Upper lobe of right lung (tissue), 1 donor: Measurements from ENCODE around the gene SNURF. TPM values are rescaled to one million over a fixed set of nuclear protein-coding genes. Genes with fewer than 3 reads are reported as not detected.
"Not testable (repeated sequence)": the region's sequence is repeated elsewhere in the genome, so short reads cannot be mapped to it uniquely, and the experiment has no call there.

Source experiments
- ATAC-seq: fragments of 200-7000 bp; cut with Tn5 transposase; one replicate; pipeline ENCODE4 v1.9.1; 2020; ENCODE audit warnings: mild to moderate bottlenecking, moderate library complexity
- DNase-seq: peaks from one replicate; pipeline ENCODE4 v3.0.0-alpha.2; 2020
- H3K27ac ChIP-seq: fragments of 200-600 bp; one replicate; pipeline ENCODE4 v1.8.0; 2022
- H3K27me3 ChIP-seq: fragments of 200-600 bp; one replicate; pipeline ENCODE4 v1.8.0; 2022; ENCODE audit warnings: mild to moderate bottlenecking
- H3K36me3 ChIP-seq: fragments of 200-600 bp; one replicate; pipeline ENCODE4 v1.8.0; 2022
- H3K4me1 ChIP-seq: fragments of 200-600 bp; one replicate; pipeline ENCODE4 v1.8.0; 2022
- H3K4me3 ChIP-seq: fragments of 200-600 bp; one replicate; pipeline ENCODE4 v1.8.0; 2022; ENCODE audit warnings: mild to moderate bottlenecking
- H3K9me3 ChIP-seq: fragments of 200-600 bp; one replicate; pipeline ENCODE4 v1.8.0; 2022
- intact Hi-C: fragments of 100-400 bp; cut with DNase I; formaldehyde crosslinking; loops from one replicate; pipeline ENCODE4 v1.11.0; 2022
- long read RNA-seq: library from polyadenylated mRNA; unstranded; transcript quantifications from one replicate; pipeline ENCODE4 v2.0.0, GENCODE V29; 2021
- total RNA-seq: library from RNA; stranded (reverse); fragmentation: NEBNext Ultra II Directional; extraction: Animal tissue kit (Norgen Biotek cat#: 25700); gene quantifications from one replicate; pipeline ENCODE4 v1.2.1, GENCODE V29; 2021
- TF ChIP-seq, protein P1 (sequence below): fragments of 200-600 bp; IDR thresholded peaks from one replicate; pipeline ENCODE4 v1.8.0; 2022; ENCODE audit warnings: antibody characterized with exemption
- donor health status: DM: no; HTN: yes; CAD: no; lungs with severe emphysema.

SNURF gene
- 11.5 TPM for total RNA-seq
- long read RNA-seq, partial matches to known transcripts: 0 of 2 reads
- long read RNA-seq, other reads (novel, unspliced or antisense): 0 of 2 reads

DNA sequence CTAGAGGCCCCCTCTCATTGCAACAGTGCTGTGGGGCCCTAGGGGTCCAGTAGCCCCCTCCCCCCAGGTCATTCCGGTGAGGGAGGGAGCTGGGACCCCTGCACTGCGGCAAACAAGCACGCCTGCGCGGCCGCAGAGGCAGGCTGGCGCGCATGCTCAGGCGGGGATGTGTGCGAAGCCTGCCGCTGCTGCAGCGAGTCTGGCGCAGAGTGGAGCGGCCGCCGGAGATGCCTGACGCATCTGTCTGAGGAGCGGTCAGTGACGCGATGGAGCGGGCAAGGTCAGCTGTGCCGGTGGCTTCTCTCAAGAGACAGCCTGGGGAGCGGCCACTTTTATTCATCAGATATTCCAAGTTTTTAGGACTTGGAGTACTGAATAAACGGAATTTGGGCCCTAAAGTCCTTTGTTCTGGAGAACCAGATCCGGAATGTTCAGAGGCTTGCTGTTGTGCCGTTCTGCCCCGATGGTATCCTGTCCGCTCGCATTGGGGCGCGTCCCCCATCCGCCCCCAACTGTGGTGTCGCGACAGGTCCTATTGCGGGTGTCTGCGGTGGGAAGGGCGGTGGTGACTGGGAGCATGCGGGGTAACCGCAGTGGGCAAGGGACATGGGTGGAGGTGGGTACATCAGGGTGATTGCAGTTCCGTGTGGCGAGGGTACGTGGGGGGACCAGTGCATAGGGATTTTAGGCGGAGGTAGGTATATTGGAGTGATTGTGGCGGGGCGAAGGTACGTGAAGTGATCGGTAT, at the start of gene SNURF, which contains the start of gene SNRPN:
Gene SNURF (plus strand): TSS at position 205 of the 748 bp plus-strand sequence. CDS start 62 bp downstream, at position 267.
Gene SNRPN (plus strand): TSS at position 205 of the 748 bp plus-strand sequence. CDS start 19,467 bp downstream, outside the sequence.
- TF ChIP-seq, protein P1, sequence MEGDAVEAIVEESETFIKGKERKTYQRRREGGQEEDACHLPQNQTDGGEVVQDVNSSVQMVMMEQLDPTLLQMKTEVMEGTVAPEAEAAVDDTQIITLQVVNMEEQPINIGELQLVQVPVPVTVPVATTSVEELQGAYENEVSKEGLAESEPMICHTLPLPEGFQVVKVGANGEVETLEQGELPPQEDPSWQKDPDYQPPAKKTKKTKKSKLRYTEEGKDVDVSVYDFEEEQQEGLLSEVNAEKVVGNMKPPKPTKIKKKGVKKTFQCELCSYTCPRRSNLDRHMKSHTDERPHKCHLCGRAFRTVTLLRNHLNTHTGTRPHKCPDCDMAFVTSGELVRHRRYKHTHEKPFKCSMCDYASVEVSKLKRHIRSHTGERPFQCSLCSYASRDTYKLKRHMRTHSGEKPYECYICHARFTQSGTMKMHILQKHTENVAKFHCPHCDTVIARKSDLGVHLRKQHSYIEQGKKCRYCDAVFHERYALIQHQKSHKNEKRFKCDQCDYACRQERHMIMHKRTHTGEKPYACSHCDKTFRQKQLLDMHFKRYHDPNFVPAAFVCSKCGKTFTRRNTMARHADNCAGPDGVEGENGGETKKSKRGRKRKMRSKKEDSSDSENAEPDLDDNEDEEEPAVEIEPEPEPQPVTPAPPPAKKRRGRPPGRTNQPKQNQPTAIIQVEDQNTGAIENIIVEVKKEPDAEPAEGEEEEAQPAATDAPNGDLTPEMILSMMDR: no peak
- no peaks in the 10 kb centered on the region for H3K4me1 ChIP-seq
- intact Hi-C loops: no loop called here
- H3K36me3 ChIP-seq: no peaks in the 10 kb centered on the region
- ATAC-seq (peak; percentile 86), DNase-seq (peak; percentile 91)
- peak within 1 kb of the TSS; percentile 94 for H3K27ac ChIP-seq
- H3K4me3 ChIP-seq: peak within 1 kb of the TSS; percentile 69
- no peaks in the 10 kb centered on the region for H3K9me3 ChIP-seq
- no peaks in the 10 kb centered on the region for H3K27me3 ChIP-seq

GRCh38 chr15:24916305-24917009, 38.3 kb upstream of the SNURF start:
- no peaks in the 10 kb centered on the region for H3K4me1 ChIP-seq
- ATAC-seq: no peak
- H3K36me3 ChIP-seq: no peaks in the 10 kb centered on the region
- TF ChIP-seq, protein P1: no peak
- intact Hi-C loops: no loop called here
- no peak overlapping the region for H3K4me3 ChIP-seq
- no peaks in the 10 kb centered on the region for H3K9me3 ChIP-seq
- no peak overlapping the region for H3K27ac ChIP-seq
- no peak for DNase-seq
- no peaks in the 10 kb centered on the region for H3K27me3 ChIP-seq

GRCh38 chr15:24917431-24917830, 37.4 kb upstream of the SNURF start:
- no peak for DNase-seq
- no peaks in the 10 kb centered on the region for H3K9me3 ChIP-seq
- no peak overlapping the region for H3K27ac ChIP-seq
- H3K4me1 ChIP-seq: no peaks in the 10 kb centered on the region
- intact Hi-C loops: no loop called here
- no peak for ATAC-seq
- no peaks in the 10 kb centered on the region for H3K27me3 ChIP-seq
- H3K36me3 ChIP-seq: no peaks in the 10 kb centered on the region
- TF ChIP-seq, protein P1: no peak
- no peak overlapping the region for H3K4me3 ChIP-seq

DNA sequence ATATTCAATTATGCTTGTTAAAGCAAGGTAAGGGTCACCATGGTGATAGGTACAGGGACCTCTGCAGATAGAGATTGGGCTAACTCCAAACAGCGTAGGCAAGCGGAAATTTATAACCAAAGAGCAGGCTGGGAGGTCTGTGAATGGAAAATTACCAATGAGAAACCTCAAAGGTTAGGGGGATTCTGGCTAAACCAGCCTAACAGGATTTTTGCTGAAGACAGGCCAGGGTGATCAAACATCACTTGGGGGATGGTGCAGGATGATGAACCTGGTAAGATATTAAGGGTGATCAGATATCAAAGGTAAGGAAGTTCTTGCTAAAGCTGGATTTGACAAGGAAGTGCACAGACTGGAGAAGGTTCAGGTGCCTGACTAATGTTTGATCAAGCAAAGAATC, 35.3 kb upstream of the SNURF start:
- Histone ChIP-seq H3K36me3 (no peaks in the 10 kb centered on the region), H3K4me1 (no peaks in the 10 kb centered on the region), H3K4me3 (no peak overlapping the region), H3K27ac (no peak overlapping the region), H3K9me3 (no peaks in the 10 kb centered on the region), H3K27me3 (no peaks in the 10 kb centered on the region)
- DNase-seq (no peak), ATAC-seq (no peak)
- intact Hi-C loops: no loop called here
- TF ChIP-seq, protein P1: no peak

GRCh38 chr15:24922781-24923180, 32.0 kb upstream of the SNURF start:
- DNase-seq, intact Hi-C loops, H3K36me3 ChIP-seq, ATAC-seq, H3K27ac ChIP-seq, H3K9me3 ChIP-seq, H3K4me3 ChIP-seq, H3K4me1 ChIP-seq, H3K27me3 ChIP-seq: not testable (repeated sequence)

- TF ChIP-seq, protein P1: no peak
- no peak overlapping the region for H3K27ac ChIP-seq
- H3K27me3 ChIP-seq: no peaks in the 10 kb centered on the region
- intact Hi-C loops: no loop called here
- no peaks in the 10 kb centered on the region for H3K9me3 ChIP-seq
- H3K36me3 ChIP-seq: no peaks in the 10 kb centered on the region
- DNase-seq (no peak), ATAC-seq (no peak)
- no peak overlapping the region for H3K4me3 ChIP-seq
- H3K4me1 ChIP-seq: no peaks in the 10 kb centered on the region
These were observed 30.6 kb upstream of the SNURF start for GRCh38 chr15:24924153-24924552.
